ENCODE results near the gene PCDHB1.
A peak's percentile ranks its signal among the peaks of the same experiment; 100 is the strongest.

PCDHB1 gene, protein sequence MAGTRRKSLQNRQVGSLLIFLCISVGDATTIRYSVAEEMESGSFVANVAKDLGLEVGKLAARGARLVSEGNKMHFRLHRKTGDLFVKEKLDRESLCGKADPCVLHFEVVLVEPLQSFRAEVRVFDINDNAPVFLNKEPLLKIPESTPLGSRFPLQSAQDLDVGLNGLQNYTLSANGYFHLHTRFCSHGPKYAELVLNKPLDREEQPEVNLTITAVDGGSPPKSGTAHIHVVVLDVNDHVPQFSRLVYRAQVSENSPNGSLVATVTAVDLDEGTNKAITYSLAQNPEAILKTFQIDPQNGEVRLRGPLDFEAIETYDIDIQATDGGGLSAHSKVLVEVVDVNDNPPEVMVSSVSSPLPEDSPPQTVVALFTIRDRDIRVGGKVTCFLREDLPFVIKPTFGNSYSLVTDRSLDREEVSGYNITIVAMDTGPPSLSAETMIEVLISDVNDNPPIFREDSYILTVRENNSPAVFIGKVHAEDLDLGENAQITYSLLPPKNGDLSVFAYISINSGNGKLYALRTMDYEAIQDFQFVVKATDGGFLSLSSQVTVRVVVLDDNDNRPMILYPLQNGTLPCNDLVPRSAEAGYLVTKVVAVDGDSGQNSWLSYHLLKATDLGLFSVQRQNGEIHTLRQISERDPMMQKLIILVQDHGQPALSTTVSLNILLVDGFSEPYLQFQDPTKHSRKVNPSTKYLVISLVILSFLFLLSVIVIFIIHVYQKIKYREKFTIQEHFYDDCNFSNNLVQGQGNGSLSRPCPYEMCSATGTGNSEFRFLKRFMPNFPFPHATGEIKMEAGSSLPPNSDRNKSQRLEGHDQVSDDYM

DNA sequence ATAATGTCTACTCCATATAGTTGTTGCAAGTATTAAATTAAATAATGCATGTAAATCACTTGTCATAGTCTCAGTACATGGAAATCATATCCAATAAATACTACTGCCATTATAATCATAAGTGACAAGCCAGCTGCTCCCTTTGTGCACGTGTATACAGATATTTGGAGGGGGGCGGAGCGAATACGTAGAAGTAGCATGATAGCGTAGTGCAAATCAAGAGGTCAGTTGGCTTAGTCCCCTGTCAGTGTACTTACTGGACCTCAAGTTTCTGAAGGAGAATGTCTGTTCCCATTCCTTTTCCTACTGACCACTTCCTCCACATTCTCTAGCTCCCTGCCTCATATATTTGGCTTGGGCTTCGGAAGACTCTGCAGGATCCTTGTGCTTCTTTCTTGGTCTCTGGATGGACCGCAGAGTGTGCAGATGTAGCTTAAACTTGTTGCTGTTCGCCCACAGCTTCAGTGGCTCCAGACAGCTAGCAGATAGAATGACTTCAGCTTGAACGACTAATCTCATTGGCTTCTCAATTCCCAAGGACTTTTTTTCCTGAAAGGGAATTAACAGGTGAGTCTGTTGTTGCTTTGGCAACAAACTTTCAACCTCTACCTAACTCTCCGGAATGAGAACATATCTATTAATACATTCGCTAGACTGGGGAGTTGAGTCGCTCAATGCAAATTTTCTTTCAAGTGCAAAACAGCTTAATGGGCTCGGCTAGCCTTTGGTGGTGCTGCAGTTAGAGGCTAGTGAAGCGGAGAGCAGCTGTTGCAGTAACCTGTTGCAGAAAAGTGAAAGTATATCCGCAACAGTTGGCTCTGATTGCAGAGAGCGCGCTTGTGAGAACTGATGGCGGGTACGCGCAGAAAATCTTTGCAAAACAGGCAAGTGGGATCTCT is at the start of gene PCDHB1:
TSS of gene PCDHB1 (plus strand) at position 753 of the 899 bp plus-strand sequence. CDS start at position 850, 97 bp downstream.
- DNase-seq = no peak

DNA sequence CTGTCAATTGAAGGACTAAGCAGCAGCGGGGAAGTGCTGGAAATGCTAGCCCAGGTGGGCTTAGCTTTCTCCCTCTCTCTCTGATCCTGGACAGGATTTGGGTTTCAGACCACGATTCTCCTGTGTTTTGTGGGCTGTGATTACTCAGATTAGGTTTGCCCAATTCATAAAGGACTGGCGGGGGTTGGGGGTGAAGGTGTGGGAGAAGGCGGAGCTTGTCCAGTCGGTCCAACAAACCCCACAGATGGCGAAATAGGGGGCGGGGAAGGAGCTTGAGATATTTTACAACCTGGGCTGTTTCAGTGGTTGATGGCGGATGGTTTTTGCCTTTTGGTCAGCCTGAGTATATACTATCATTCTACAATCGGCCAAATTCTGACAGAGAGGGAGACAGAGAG is 49.7 kb upstream of the PCDHB1 start:
- DNase-seq = no peak

DNA sequence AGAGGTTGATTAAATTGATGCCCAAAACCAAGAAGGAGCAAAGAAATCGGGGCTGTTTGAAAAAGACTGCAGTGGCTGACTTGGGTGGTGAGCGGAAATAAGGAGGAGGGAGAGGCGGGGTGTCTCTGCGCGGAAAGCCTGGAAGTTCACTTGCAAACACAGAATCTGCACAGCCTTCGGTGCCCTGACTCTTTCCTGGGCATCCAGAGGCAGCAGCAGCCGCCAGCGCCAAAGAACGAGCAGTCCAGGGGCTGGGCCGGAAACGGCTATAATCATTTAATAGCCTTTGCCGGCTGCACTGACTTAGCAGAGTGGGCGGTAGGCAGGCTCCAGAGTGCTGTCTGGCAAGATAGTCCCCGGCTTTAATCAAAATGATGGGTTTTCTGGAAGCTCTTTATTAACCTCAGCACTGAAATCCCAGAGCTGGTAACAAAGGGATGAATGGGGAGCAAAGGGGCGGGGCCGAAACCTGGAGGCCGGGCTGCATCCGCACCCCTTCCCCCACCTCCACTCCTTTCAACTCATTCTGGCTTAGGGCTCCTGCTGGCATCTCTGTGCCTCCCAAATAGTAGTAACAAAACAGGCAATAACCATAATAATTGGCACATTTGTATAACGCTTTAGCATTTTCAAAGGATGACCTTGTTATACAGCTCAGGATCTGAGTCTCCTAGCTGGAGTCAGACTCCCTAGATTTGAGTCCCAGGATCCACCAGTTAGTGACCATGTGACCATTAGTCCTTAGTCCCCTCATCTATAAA is 49.1 kb upstream of the PCDHB1 start:
- DNase-seq = no peak

DNA sequence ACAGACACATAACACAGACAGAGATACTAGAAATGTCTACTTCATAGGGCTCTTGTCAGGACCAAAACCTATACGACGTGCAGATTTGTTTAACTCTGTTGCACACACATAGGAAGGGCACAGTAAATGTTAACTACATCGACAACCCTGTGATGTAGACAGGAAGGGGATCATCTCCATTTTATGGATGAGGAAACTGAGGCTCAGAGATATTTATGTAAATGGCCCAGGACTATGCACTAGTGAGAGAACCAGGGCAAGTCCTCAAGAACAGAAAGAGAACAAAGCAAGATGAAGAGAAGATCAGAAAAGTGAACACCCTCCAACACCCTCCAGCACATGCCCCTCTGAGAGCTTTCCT is 48.6 kb upstream of the PCDHB1 start:
- DNase-seq = no peak

DNA sequence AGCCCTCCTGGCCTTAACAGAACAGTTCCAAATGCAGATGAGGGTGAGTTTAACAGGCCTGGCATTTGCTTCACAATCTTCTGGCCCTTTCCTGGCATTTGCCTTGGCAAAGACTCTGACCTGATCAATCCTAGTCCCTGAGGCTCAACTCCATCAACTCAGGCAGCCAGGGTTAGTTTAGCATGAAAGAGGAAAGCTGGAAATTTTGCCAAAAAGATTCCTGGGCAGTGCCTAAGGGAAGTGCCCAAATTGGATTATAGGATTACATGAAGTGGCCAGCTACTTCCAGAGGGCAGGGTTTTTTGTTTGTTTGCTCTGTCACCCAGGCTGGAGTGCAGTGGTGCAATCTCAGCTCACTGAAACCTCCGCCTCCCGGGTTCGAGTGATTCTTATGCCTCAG is 48.1 kb upstream of the PCDHB1 start:
- no peak for DNase-seq

DNA sequence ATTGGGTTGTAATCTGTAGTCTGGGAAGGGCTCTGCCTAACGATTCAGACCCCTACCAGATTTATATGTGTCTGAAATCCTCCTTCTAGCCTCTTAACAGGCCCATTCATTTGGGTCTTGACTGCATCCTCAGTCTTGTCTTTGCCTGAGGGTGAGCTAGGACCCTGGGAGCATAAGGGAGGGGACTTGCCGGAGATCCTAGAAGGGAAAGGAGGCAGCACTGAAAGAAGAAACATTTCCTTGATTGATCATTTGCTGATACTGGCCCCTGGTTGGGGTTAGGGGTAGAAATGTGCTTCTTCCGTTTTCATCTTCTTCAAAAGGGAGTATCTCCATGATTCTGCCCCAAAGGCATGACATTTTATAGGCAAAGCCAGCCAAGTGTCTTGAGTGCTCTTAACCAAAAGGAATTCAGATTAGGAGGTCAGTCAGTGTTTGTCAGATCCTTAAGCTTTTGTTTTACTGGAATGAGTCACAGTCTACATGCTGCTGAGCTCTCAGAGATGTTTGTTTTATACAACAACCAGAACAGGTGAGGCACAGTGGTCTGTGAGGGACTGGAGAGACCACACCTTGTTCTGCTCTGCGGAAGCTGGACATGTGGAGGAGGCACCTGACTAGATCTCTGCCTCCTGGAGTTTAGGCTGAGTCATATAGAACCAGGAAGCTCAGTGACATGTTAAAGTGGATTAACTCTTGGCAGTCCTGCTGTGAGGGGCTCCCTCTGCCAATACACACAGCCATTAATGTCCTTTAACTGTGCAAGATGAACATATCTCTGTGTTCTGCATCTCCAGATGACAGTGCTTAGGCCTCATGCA is 47.2 kb upstream of the PCDHB1 start:
- no peak for DNase-seq

DNA sequence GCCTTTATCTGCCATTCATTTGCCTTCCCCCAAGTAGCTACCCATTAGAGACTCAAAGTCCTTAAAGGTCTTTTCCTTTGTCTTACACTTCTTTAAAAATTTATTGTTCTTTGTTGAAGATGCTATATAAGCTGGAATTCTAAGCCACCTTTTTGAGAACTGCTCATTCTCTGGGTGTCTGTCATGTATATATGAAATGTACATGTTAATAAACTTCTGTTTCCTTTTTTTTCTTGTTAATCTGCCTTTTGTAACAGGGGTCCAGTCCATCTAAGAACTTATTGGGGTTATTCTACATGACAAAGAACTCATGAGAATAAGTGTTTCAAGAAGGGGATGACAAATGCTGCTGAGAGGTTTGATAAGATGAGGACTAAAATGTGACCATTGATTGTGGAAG is 43.4 kb upstream of the PCDHB1 start:
- DNase-seq = no peak

DNA sequence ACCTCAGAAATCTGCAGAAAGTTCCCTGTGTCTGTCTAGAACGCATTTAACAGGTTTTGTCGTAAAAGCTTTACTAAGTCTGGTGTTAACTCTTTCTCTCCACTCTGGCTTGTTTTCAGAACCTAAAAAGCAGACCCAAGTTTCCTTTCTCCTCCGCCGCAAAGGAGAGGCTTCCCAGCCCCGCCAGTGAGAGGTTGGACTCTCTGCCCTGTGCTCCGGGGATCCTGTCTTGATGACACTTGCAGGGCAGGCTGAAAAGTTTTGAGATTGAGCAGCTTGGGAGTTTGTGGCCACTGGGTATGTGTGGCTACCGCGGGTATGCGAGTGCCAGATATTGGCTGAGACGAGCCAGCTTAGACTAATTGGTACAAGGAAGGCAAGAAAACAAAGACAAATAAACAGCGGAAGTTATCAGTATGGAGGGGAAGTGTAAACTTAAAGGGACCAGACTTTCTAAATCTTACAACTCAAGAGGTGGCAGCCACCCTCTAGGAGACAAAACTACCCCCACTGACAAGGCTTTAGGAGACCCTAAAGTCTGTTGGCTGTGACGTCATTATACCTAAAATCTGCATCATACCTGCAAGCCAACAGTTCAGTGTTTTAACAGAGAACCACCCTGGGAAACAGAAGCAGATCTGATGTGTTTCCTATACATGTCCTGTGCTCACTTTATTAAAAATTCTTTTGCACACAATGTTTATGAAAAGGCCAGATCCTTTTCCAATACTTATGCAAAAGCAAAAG is 41.0 kb upstream of the PCDHB1 start:
- DNase-seq = no peak

DNA sequence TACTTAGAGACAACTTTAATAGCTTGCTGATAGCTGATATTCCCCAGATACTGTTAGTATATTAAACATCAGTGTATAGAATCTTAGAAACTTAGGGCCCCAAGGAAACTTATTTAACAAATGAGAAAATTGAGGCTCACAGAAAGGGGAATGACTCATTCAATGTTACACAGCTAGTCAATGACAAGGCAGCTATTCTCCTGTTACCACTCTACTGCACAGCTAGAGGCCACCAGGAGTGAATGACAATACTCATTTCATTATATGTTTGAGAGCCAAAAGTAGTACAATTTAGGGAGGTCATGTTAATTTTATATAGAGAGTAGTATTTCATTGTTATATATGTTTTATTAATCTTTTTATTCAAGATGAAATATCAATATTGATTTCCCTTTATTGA is 33.2 kb upstream of the PCDHB1 start:
- no peak for DNase-seq

DNA sequence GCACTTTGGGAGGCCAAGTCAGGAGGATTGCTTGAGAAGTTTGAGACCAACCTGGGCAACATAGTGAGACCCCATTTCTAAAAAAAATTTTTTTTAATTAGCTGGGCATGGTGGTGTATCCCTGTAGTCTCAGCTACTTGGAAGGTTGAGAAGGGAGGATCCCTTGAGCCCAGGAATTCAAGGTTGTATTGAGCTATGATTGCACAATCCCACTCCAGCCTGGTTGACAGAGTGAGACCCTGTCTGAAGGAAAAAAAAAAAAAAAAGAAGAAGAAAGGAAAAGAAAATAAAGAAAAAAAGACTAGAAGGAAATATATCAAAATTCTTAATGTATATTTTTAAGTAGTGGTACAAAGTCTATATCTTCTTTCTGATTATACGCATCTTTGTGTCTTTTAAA is 28.8 kb upstream of the PCDHB1 start:
- no peak for DNase-seq

DNA sequence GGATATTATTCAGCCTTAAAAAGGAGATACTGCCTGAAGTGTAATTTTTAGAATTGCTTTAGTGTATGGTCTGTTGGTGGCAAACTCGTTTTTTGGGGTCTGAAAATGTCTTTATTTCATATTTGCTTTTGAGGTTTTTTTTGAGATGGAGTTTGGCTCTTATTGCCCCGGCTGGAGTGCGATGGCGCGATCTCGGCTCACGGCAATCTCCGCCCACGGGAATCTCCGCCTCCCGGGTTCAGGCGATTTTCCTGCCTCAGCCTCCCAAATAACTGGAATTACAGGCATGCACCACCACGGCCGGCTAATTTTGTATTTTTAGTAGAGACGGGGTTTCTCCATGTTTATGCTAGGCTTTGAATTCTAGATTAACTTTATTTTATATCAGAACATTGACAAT is 20.2 kb upstream of the PCDHB1 start:
- no peak for DNase-seq

DNA sequence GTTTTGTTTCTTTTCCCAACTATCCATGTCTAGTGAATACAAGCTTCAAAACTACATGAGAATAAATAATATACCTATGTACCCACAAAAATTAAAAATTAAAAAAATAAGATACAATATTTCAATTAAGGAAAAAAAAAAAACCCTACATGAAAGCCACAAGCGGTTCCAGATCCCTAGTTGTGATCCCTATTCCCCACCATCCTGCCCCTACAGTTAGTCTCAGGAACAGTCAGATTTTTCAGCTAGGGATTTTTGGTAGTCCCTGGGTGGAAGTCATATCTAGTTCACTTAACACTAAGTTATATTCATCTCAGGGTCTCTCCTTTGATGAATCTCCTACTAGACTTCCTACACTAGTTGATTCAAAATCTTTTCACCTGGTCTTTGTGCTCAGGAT is 18.5 kb upstream of the PCDHB1 start:
- DNase-seq = no peak

DNA sequence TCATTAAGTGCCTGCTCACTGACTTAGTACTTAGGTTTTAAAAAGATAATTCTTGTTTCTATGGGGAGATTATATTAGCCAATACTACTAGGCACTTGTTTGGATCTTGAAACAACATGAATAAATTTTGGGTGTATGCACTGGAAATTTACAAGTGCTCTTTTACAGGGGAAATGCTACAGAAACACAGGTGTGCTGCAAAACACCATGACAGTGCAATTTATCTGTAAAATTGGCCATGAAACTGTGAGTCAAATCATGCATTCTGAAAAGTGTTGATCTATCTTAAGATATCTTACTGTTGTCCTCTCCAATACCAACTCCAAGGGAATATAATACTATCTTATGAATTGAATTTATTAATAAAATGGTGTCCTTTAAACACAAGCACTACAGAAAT is 12.1 kb upstream of the PCDHB1 start:
- DNase-seq = no peak

DNA sequence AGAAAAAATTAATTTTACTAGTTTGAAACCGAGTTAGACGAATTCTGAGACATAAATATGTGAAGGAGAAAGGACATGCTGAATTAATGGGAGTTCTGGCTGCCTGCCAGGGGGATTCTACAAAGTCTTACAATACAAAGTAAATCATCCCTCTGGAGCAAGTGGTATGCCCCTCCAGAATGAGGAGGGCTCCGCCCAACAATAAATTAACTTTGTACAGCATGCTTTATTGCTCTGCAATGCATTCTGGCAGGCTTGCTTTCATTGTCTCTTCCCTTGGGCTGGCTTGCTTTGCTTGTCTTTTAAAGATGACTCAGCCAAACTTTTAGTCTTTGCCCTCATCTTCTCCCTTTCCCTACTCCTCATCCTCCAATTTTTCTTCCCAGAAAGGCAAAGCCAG is 11.7 kb upstream of the PCDHB1 start:
- no peak for DNase-seq

DNA sequence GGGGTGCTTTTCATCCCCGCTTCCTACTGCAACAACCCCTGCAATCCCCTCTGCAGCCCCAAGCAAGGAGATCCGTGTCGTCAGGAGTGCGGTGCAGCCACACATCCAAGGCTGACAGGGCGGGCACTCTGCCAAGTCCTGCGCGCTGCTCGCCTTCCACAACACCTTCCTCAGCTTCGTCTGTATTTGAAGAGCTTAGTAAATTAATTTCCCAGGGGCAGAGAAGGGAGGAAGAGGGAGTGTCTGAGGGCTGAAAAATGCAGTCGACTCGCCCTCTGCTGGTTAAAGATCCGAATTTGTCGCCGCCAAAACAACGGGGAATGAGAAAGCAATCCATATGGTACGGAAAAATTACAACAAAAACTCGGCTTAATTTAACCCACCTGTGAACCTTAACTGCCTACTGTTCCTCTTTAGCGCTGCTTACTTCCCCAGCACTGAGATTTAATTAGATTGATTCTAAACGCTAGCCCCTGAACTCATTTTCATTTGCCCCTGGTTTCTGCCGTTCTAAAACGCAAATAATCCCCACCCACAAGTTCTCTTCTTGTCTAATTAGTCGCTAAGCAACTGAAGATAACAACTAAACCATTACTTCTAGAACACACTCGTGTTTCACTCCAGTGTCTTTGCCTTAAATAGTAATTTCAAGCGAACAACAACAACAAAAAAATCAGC is 10.9 kb upstream of the PCDHB1 start:
- DNase-seq = no peak

DNA sequence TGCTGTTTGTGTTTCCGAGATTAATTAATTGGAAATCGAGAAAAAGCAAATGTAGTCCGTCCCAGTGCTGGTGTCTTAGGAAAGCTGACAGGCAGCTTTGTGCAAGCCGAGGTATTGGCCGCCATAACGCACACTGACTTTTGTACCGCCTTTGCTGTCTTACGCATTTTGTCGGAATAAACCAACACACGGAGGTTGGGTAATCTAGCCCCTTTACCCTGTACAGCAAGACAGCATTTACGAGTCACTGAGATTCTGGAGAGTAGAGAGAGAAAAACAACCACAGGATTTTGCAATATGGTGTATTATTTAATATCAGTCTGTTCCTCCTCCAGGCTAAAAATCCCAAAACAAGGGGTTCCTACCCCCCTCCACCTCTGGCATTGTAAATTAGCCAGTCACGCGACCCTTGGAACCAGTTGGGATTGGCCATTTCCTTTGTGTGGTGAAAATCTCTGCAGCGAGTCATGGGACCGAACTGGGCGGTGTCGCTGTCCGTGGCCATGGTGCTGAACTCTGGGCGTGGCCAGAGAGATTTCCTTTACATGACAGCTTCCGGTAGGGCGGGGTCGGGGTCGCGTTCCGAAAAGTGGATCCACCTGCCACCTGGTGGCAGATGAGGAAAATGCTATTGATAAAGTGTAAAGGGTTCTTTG is 10.3 kb upstream of the PCDHB1 start:
- peak; percentile 81 for DNase-seq

DNA sequence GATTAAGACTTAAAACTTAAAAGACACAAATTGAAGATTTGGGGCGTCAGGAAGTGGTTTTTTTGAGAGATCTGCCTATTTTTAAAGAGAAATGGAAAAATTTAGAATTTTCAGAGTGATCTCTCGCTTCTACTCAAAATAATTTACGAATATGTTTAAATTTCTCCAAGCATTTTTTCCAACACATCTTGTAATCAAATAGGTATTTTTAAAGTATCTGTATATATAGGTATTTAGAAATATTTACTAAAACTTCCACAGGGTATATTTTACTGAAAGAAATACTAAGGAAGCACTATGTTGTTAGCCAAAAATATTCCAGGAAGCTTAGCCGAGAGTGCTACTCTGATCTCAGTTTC is 9.8 kb upstream of the PCDHB1 start:
- DNase-seq = no peak

DNA sequence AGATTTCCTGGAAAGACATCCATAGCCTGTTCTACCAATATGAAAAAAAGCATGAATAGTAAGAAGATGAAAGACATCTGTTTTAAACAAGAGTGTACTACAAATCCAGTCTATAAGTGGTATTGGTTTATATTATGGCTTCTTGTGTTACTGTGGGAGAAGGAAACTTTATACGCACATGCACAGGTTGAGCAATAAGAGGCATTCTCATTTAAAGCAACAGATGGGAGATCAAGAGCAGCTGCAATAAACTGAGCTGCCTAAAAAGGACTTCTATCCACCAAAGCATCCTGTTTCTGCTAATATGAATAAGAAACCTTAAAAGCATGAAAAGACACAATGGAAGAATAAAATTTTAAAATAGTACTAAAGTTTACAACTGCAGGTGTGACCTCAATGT is 8.6 kb upstream of the PCDHB1 start:
- no peak for DNase-seq

DNA sequence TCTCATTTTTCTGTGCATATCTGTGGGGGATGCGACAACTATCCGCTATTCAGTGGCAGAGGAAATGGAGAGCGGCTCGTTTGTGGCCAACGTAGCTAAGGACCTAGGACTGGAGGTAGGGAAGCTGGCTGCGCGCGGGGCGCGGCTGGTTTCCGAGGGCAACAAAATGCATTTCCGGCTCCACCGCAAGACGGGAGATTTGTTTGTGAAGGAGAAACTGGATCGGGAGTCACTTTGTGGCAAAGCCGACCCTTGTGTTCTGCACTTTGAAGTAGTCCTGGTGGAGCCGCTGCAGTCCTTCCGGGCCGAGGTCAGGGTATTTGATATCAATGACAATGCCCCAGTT is 320 bp downstream of the PCDHB1 start:
- DNase-seq = no peak

DNA sequence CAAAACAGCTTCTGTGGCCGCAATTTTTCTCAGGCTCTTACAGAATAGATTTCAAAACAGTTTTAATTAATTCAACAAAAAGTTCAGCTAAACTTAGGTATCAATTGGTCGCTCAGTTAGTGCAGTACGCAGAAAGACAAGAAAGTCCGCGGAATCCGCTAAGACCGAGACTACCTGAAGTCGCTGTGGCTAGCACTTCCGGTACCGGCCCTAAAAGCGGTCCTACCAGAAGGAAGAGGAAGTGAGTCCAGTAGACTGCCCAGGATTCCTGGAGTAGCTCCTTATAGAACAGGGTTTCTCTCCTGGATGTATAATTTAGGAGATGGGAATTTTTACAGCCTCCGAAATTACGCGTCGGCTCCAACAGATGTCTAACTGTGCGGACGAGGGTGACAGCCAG is 26.7 kb downstream of the PCDHB1 start:
- DNase-seq = no peak

All from RPMI8226 (cell line).